RKO (cell line): Measurements from ENCODE around the gene MAN2C1.

ENCODE experiments used
- DNase-seq: peaks from one replicate; pipeline ENCODE4 v3.0.0-alpha.2; 2016; ENCODE audit warnings: low spot score

Gene MAN2C1

DNA sequence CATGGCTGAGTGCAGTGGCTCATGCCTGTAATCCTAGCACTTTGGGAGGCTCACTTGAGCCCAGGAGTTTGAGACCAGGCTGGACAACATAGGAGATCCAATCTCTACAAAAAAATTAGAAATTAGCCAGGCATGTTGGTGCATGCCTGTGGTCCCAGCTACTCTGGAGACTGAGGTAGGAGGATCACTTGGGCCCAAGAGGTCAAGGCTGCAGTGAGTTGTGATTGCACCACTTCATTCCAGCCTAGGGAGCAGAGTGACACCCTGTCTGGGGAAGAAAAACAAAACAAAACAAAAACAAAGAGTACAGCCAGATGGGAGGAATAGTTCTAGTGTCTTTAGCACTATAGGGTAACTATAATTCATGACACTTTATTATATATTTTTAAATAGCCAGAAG is 58.7 kb downstream of the MAN2C1 start:
- no peak for DNase-seq

DNA sequence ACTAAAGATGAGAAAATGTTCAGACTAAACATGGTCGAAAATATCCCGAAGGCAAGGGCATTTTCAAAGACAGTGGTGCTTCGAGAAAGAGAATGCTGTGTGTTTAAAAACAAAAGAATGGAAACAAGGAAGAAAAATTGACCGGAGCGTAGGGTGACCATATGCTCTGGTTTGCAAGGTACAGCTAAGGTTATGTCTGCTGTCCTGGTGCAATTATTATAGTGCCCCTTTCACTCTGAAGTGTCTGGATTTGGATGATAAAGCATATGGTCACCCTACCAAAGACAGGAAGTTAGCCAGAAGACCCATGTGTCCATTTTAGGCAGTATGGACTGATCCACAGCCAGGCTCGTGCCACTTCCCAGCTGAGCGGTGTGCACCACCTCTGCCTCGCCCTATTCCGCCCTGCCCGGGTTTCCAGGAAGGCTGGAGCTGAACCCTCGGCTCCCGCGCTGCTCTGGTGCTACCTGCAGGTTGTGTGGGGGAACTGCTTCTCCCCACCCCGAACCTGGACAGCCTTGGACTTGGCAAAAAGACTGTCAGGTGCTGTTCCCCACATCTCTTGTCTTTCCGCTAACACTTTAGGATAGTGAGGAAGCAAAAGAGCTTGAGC is 60.5 kb downstream of the MAN2C1 start:
- DNase-seq = peak; percentile 44

DNA sequence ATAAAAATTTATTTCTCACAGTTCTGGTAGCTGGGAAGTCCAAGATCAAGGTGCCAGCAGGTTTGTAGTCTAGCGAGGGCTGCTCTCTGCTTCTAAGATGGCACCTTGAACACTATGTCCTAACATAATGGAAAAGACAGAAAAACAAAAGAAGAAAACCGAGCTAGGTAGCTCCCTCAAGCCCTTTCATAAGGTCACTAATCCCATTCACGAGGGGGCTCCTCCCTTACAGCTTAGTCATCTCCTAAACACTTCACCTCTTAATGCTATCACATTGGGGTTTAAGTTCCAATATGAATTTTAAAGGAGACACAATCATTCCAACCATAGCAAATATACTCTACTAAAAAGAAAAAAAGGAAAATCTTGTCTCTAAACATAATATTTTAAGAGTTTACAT is 62.2 kb downstream of the MAN2C1 start:
- DNase-seq = no peak
